ENCODE results near the gene CADM1.

Gene CADM1

GRCh38 chr11:115393950-115394349 lies 110.3 kb downstream of the CADM1 start:
- DNase-seq: no peak

- no peak for DNase-seq
Measured at GRCh38 chr11:115391598-115391997, 112.6 kb downstream of the CADM1 start.

GRCh38 chr11:115391160-115391559 lies 113.1 kb downstream of the CADM1 start:
- DNase-seq: no peak

- no peak for DNase-seq
Measured at GRCh38 chr11:115390441-115390840, 113.8 kb downstream of the CADM1 start.

- DNase-seq: no peak
Measured at GRCh38 chr11:115389790-115390189, 114.4 kb downstream of the CADM1 start.

GRCh38 chr11:115385226-115385625 lies 119.0 kb downstream of the CADM1 start:
- DNase-seq: no peak

- no peak for DNase-seq
Measured at GRCh38 chr11:115384236-115384635, 120.0 kb downstream of the CADM1 start.

GRCh38 chr11:115383431-115383830 lies 120.8 kb downstream of the CADM1 start:
- no peak for DNase-seq

GRCh38 chr11:115379528-115379927 lies 124.7 kb downstream of the CADM1 start:
- no peak for DNase-seq

GRCh38 chr11:115378557-115378956 lies 125.7 kb downstream of the CADM1 start:
- no peak for DNase-seq

- DNase-seq: no peak
Measured at GRCh38 chr11:115377882-115378296, 126.3 kb downstream of the CADM1 start.

- DNase-seq: no peak
Measured at GRCh38 chr11:115368616-115369015, 135.6 kb downstream of the CADM1 start.

- no peak for DNase-seq
Measured at GRCh38 chr11:115366826-115367225, 137.4 kb downstream of the CADM1 start.

GRCh38 chr11:115365907-115366306 lies 138.3 kb downstream of the CADM1 start:
- DNase-seq: no peak

GRCh38 chr11:115364896-115365295 lies 139.3 kb downstream of the CADM1 start:
- no peak for DNase-seq

GRCh38 chr11:115363921-115364320 lies 140.3 kb downstream of the CADM1 start:
- no peak for DNase-seq

- no peak for DNase-seq
Measured at GRCh38 chr11:115363426-115363825, 140.8 kb downstream of the CADM1 start.

GRCh38 chr11:115362997-115363396 lies 141.2 kb downstream of the CADM1 start:
- DNase-seq: no peak

- DNase-seq: no peak
Measured at GRCh38 chr11:115361025-115361424, 143.2 kb downstream of the CADM1 start.

- no peak for DNase-seq
Measured at GRCh38 chr11:115360186-115360824, 143.9 kb downstream of the CADM1 start.

- DNase-seq: no peak
Measured at GRCh38 chr11:115357066-115357465, 147.1 kb downstream of the CADM1 start.

GRCh38 chr11:115352805-115353485 lies 151.3 kb downstream of the CADM1 start:
- no peak for DNase-seq

GRCh38 chr11:115349335-115350017 lies 154.7 kb downstream of the CADM1 start:
- no peak for DNase-seq

GRCh38 chr11:115348416-115348815 lies 155.8 kb downstream of the CADM1 start:
- no peak for DNase-seq
